Uterus (tissue), 4 donors: Measurements from ENCODE around the gene LSM4. TPM values are rescaled to one million over a fixed set of nuclear protein-coding genes. Genes with fewer than 3 reads are reported as not detected.

Experiments
- DNase-seq, 2 donors: peaks; one replicate each; pipeline ENCODE4 v3.0.0-alpha.2; 2019 to 2020
- H3K27ac ChIP-seq, 2 donors: fragments of 200-600 bp; sonication (generic); 1 replicate in 1 of 2; 2 replicates in 1 of 2; pipeline ENCODE4 v1.5.1; 2016 to 2018
- H3K27me3 ChIP-seq, 2 donors: fragments of 200-600 bp; sonication (generic); one replicate each; pipeline ENCODE4 v1.5.1; 2018 to 2019; ENCODE audit warnings: control low read depth in 1 of 2
- H3K36me3 ChIP-seq, 2 donors: fragments of 200-600 bp; sonication (generic); one replicate each; pipeline ENCODE4 v1.5.1; 2019; ENCODE audit warnings: control low read depth in 1 of 2
- H3K4me1 ChIP-seq, 2 donors: fragments of 200-600 bp; sonication (generic); one replicate each; pipeline ENCODE4 v1.5.1; 2018 to 2019; ENCODE audit warnings: control low read depth in 1 of 2
- H3K4me3 ChIP-seq, 2 donors: fragments of 200-600 bp; sonication (generic); 1 replicate in 1 of 2; 2 replicates in 1 of 2; pipeline ENCODE4 v1.5.1; 2018 to 2019; ENCODE audit warnings: mild to moderate bottlenecking in 1 of 2
- H3K9me3 ChIP-seq, 2 donors: fragments of 200-600 bp; sonication (generic); one replicate each; pipeline ENCODE4 v1.5.1; 2019; ENCODE audit warnings: control low read depth in 1 of 2
- POLR2A ChIP-seq, 2 donors: fragments of 450-650 bp; IDR thresholded peaks; one replicate each; pipeline ENCODE4 v1.6.1; 2016; ENCODE audit warnings: antibody characterized with exemption in 2 of 2, mild to moderate bottlenecking in 1 of 2, moderate library complexity in 1 of 2
- intact Hi-C: fragments of 100-400 bp; cut with DNase I; formaldehyde crosslinking; loops from one replicate; pipeline ENCODE4 v1.15.1; 2023; ENCODE audit warnings: low total_unique reads
- total RNA-seq, 4 donors: library from RNA; depleted of rRNA in 3 of 4; stranded (reverse); fragments of >200 nt in 3 of 4; gene quantifications; one replicate each; pipeline versions ENCODE4 v1.1.0 to v1.2.4, GENCODE V29; 2014 to 2023
- TF ChIP-seq, protein P1 (sequence below), 4 experiments: fragments of 200-600 bp in 2 of 4; fragments of 450-650 bp in 2 of 4; sonication (generic) in 2 of 4; IDR thresholded peaks; one replicate each; pipeline ENCODE4 v1.5.1; 2016 to 2019; ENCODE audit warnings: antibody characterized with exemption in 4 of 4, mild to moderate bottlenecking in 2 of 4, moderate library complexity in 1 of 4
- donor health status: DM: yes; HTN: yes; CAD: no.

LSM4 gene
- total RNA-seq, 4 donors from 2014 or later: 8.8 to 120 (median 64.2) TPM

DNA sequence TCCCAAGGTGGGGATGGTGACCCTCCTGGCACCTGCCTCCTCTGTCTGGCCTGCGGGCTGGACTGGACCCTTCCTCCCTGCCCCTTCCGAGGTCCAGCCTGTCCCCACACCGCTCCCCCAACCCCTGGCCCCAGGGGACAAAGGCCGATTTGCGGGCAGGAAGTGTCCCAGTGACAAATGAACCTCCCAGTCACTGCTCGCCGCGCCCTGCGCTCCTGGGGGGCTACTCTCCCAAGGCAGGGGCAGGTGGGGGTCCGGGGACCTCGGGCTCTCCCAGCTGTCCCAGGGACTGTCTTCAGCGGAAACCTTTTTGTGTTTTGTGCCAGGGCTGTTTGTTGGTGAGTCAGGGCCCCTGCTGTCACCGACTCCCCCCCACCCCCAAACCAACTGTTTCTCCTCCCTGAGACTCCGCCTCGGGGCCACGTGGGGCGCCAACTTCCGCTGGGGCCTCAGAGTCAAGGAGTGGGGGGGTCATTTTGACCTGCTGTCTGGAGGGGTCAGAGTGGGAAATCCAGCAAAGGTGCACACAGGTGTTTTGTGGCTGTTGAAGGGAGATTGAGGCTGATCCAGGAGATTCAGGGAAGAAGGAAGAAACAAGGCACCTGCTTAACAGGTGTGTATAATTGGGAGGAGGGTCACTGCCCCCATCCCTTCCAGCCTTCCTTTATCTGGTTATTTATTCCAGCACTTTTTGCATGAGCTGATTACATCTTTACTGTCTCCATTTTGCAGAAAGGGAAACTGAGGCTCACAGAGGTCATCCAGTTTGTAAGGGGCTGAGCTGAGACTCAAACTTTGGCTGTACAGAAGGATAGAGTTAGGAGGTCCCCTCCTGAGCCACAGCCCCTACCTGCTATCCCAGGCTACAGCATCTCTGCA lies 18.4 kb upstream of the LSM4 start:
- no peaks in the 10 kb centered on the region for H3K4me1 ChIP-seq
- intact Hi-C loops: loop anchor here (10.0 kb wide), 1 partner anchor 74 kb away; the partner anchor contains the start of gene SSBP4
- no peaks in the 10 kb centered on the region for H3K27me3 ChIP-seq
- DNase-seq: peak; percentile 48 to 66
- peak overlapping the region; percentile 81 to 87 for H3K27ac ChIP-seq
- H3K9me3 ChIP-seq: no peaks in the 10 kb centered on the region
- no peak for TF ChIP-seq POLR2A (IDR thresholded peaks at IDR 0.05)
- TF ChIP-seq, protein P1, sequence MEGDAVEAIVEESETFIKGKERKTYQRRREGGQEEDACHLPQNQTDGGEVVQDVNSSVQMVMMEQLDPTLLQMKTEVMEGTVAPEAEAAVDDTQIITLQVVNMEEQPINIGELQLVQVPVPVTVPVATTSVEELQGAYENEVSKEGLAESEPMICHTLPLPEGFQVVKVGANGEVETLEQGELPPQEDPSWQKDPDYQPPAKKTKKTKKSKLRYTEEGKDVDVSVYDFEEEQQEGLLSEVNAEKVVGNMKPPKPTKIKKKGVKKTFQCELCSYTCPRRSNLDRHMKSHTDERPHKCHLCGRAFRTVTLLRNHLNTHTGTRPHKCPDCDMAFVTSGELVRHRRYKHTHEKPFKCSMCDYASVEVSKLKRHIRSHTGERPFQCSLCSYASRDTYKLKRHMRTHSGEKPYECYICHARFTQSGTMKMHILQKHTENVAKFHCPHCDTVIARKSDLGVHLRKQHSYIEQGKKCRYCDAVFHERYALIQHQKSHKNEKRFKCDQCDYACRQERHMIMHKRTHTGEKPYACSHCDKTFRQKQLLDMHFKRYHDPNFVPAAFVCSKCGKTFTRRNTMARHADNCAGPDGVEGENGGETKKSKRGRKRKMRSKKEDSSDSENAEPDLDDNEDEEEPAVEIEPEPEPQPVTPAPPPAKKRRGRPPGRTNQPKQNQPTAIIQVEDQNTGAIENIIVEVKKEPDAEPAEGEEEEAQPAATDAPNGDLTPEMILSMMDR (IDR thresholded peaks at IDR 0.05): no peak
- no peaks in the 10 kb centered on the region for H3K36me3 ChIP-seq
- peak overlapping the region; percentile 76 to 80 for H3K4me3 ChIP-seq

DNA sequence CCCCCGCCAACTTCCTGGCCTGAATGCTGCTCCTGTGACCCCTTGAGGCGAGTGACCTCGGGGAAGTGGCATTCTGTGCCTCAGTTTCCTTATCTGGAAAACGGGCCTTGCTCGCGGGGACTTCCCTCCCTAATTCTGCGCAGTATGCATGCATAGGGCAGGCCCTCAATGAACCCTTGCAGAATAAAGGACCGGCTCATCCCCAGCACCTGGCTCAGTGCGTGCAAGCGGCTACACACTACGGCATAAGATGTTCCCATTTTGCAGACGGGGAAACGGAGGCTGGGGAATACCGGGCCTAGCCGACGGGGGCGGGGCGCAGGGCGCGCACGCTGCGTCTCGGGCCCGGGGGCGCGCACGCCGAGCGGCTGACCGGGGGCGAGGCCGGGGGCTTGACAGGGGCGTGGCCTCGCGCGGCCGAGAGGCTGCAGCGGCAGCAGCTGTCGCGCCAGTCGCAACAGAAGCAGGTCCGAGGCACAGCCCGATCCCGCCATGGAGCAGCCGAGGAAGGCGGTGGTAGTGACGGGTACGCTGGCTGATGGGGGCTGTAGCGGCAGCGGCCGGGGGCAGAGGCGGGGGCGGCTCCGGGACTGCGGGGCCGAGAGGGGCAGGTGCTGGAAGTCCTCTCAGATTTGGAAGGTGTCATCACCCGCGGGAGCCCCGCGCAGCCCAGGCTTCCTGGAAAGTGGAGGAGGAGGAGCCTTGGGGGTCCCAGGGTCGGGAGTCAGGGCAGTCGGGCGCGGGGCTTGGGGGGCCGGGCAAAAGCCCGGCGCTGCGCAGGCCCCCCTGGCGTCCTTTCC lies 17.5 kb upstream of the LSM4 start, which contains the start of gene PGPEP1:
TSS of gene PGPEP1 (plus strand) at position 409 of the 800 bp plus-strand sequence. CDS start at position 493, 84 bp downstream.
- DNase-seq: peak; percentile 52 to 72
- Histone ChIP-seq H3K4me3 (peak within 1 kb of the TSS; percentile 76 to 80), H3K9me3 (no peaks in the 10 kb centered on the region), H3K27ac (peak within 1 kb of the TSS; percentile 81 to 87), H3K4me1 (no peaks in the 10 kb centered on the region), H3K36me3 (no peaks in the 10 kb centered on the region), H3K27me3 (no peaks in the 10 kb centered on the region)
- intact Hi-C loops: loop anchor here (10.0 kb wide), 1 partner anchor 74 kb away; the partner anchor contains the start of gene SSBP4
- TF ChIP-seq, protein P1 (IDR thresholded peaks at IDR 0.05): peak in 2 of 4 experiments; percentile 10 to 14
- peak; percentile 45 to 65 for TF ChIP-seq POLR2A (IDR thresholded peaks at IDR 0.05)

DNA sequence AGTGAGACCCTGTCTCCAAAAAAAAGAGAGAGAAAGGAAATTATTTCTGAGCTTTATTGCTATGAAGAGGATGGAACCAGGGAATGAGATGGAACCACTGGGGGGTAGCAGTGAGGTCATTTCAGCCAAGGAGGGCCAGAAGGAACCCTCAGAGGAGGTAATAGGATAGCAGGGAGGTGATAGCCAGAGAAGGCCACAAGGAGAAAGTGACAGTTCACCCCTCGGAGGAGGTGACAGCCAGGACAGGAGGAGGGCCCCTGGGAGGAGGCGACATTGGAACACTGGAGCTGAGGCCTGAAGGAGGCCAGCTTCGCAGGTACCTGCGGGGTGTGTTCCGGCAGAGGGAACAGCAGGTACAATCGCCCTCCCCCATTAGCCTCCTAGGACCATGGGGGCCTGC lies 16.8 kb upstream of the LSM4 start:
- no peaks in the 10 kb centered on the region for H3K36me3 ChIP-seq
- no peaks in the 10 kb centered on the region for H3K9me3 ChIP-seq
- TF ChIP-seq POLR2A (IDR thresholded peaks at IDR 0.05): no peak
- TF ChIP-seq, protein P1 (IDR thresholded peaks at IDR 0.05): peak in 2 of 4 experiments; percentile 10 to 12
- intact Hi-C loops: loop anchor here (10.0 kb wide), 1 partner anchor 75 kb away; the partner anchor contains the start of gene SSBP4
- no peak for DNase-seq
- no peaks in the 10 kb centered on the region for H3K4me1 ChIP-seq
- H3K4me3 ChIP-seq: peak overlapping the region in 1 of 2 donors; percentile 76
- no peaks in the 10 kb centered on the region for H3K27me3 ChIP-seq
- peak overlapping the region in 1 of 2 donors; percentile 81 for H3K27ac ChIP-seq

DNA sequence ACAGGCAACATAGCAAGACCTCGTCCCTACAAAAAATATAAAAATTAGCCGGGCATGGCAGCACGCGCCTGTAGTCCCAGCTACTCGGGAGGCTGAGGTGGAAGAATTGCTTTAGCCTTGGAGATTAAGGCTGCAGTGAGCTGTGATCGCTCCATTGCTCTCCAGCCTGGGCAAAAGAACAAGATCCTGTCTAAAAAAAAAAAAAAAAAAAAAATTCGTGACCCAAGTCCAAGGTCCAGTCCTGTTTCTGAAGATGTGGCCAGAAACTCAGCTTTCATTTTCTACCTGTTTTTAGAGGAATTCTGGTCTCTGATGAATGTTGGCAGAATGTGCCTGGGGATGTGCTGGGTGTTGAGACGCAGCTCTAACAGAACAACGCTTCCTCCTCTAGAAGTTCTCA lies 15.7 kb upstream of the LSM4 start:
- intact Hi-C loops: no loop called here
- H3K27me3 ChIP-seq: no peaks in the 10 kb centered on the region

More for the DNA sequence above, 15.7 kb upstream of the LSM4 start:
- TF ChIP-seq POLR2A (IDR thresholded peaks at IDR 0.05): no peak
- TF ChIP-seq, protein P1 (IDR thresholded peaks at IDR 0.05): no peak
- H3K36me3 ChIP-seq: no peaks in the 10 kb centered on the region
- no peaks in the 10 kb centered on the region for H3K4me1 ChIP-seq
- H3K9me3 ChIP-seq: no peaks in the 10 kb centered on the region
- DNase-seq: no peak
- H3K4me3 ChIP-seq: no peak overlapping the region
- H3K27ac ChIP-seq: no peak overlapping the region
